GM12874 (cell line): ENCODE measurements around the gene ARHGEF35.
"Not testable (repeated sequence)": the region's sequence is repeated elsewhere in the genome, so short reads cannot be mapped to it uniquely, and the experiment has no call there.

ENCODE experiments used
- CTCF ChIP-seq: IDR thresholded peaks from 2 replicates; pipeline ENCODE4 v1.5.1; 2011; ENCODE audit warnings: low read depth, mild to moderate bottlenecking, control low read depth, low read length, moderate library complexity; ENCODE audit not compliant: insufficient read depth

The ARHGEF35 gene

GRCh38 chr7:144195212-144195872 is at the start of gene ARHGEF35:
ARHGEF35 (minus strand) TSS chr7:144195833; CDS start chr7:144188383, 7,450 bp downstream.
- not testable (repeated sequence) for TF ChIP-seq CTCF

GRCh38 chr7:144239365-144239764 is 43.7 kb upstream of the ARHGEF35 start, which contains the start of gene OR2A42:
OR2A42 (minus strand) TSS chr7:144239605; CDS start chr7:144232843, 6,762 bp downstream.
- not testable (repeated sequence) for TF ChIP-seq CTCF

GRCh38 chr7:144183166-144183565 is 12.5 kb downstream of the ARHGEF35 start, which contains the start of gene CTAGE4:
CTAGE4 (plus strand) TSS chr7:144183466; CDS start chr7:144183504, 38 bp downstream.
- TF ChIP-seq CTCF = not testable (repeated sequence)

GRCh38 chr7:144178380-144179164 is 17.1 kb downstream of the ARHGEF35 start:
- peak; percentile 25; the same call in 1 of the 2 replicates for TF ChIP-seq CTCF

GRCh38 chr7:144174613-144175012 is 21.0 kb downstream of the ARHGEF35 start:
- TF ChIP-seq CTCF = no peak

- TF ChIP-seq CTCF = no peak
These were observed 30.8 kb downstream of the ARHGEF35 start for GRCh38 chr7:144164784-144165183.

- no peak for TF ChIP-seq CTCF
These were observed 36.8 kb downstream of the ARHGEF35 start for GRCh38 chr7:144158861-144159260.
